GM12874 (cell line): ENCODE results near the gene CDH3.

ENCODE experiments used
- CTCF ChIP-seq: IDR thresholded peaks from 2 replicates; pipeline ENCODE4 v1.5.1; 2011; ENCODE audit warnings: low read depth, mild to moderate bottlenecking, control low read depth, low read length, moderate library complexity; ENCODE audit not compliant: insufficient read depth

CDH3 gene

GRCh38 chr16:68642436-68643101 lies 2.5 kb upstream of the CDH3 start:
- TF ChIP-seq CTCF, result no peak

GRCh38 chr16:68643227-68643626 lies 1.9 kb upstream of the CDH3 start:
- TF ChIP-seq CTCF, result no peak

- no peak for TF ChIP-seq CTCF
Observed at GRCh38 chr16:68643847-68644246, 1.3 kb upstream of the CDH3 start.

- TF ChIP-seq CTCF, result no peak
Observed at GRCh38 chr16:68644296-68644695, 814 bp upstream of the CDH3 start.

GRCh38 chr16:68645494-68646388 lies 631 bp downstream of the CDH3 start:
- TF ChIP-seq CTCF, result no peak

GRCh38 chr16:68646953-68647659 lies 2.0 kb downstream of the CDH3 start:
- no peak for TF ChIP-seq CTCF

GRCh38 chr16:68651136-68651535 lies 6.0 kb downstream of the CDH3 start:
- TF ChIP-seq CTCF, result no peak
